HG02973 (cell line): ENCODE measurements around the gene NCOA1.
"Not testable (repeated sequence)": the region's sequence is repeated elsewhere in the genome, so short reads cannot be mapped to it uniquely, and the experiment has no call there.

Experiments
- ATAC-seq: cut with Tn5 transposase; IDR thresholded peaks from one replicate; pipeline ENCODE4 v1.9.1; 2021; ENCODE audit warnings: moderate library complexity; ENCODE audit not compliant: unreplicated experiment

The NCOA1 gene

GRCh38 chr2:24473626-24474025 lies 17.4 kb upstream of the NCOA1 start:
- ATAC-seq = no peak

GRCh38 chr2:24474053-24474452 lies 17.0 kb upstream of the NCOA1 start:
- ATAC-seq = no peak

- ATAC-seq = no peak
Measured at GRCh38 chr2:24477229-24477628, 13.8 kb upstream of the NCOA1 start.

GRCh38 chr2:24478243-24478642 lies 12.8 kb upstream of the NCOA1 start:
- ATAC-seq = no peak

- ATAC-seq = no peak
Measured at GRCh38 chr2:24480245-24480644, 10.8 kb upstream of the NCOA1 start.

- no peak for ATAC-seq
Measured at GRCh38 chr2:24482251-24482971, 8.6 kb upstream of the NCOA1 start.

GRCh38 chr2:24482972-24483300 lies 8.1 kb upstream of the NCOA1 start:
- ATAC-seq = no peak

- ATAC-seq = not testable (repeated sequence)
Measured at GRCh38 chr2:24484677-24485076, 6.4 kb upstream of the NCOA1 start.

- no peak for ATAC-seq
Measured at GRCh38 chr2:24485197-24485596, 5.9 kb upstream of the NCOA1 start.

GRCh38 chr2:24486636-24487205 lies 4.3 kb upstream of the NCOA1 start:
- no peak for ATAC-seq

- no peak for ATAC-seq
Measured at GRCh38 chr2:24489465-24490180, 1.4 kb upstream of the NCOA1 start.

- ATAC-seq = no peak
Measured at GRCh38 chr2:24490181-24490689, 819 bp upstream of the NCOA1 start.

GRCh38 chr2:24491542-24492420 lies 727 bp downstream of the NCOA1 start:
- ATAC-seq = peak; percentile 30

GRCh38 chr2:24492421-24493279 lies 1.6 kb downstream of the NCOA1 start:
- no peak for ATAC-seq

- no peak for ATAC-seq
Measured at GRCh38 chr2:24493713-24494112, 2.7 kb downstream of the NCOA1 start.

GRCh38 chr2:24494410-24494809 lies 3.4 kb downstream of the NCOA1 start:
- ATAC-seq = no peak

- ATAC-seq = no peak
Measured at GRCh38 chr2:24495451-24495850, 4.4 kb downstream of the NCOA1 start.

GRCh38 chr2:24496959-24497358 lies 5.9 kb downstream of the NCOA1 start:
- no peak for ATAC-seq

GRCh38 chr2:24497685-24498084 lies 6.6 kb downstream of the NCOA1 start:
- ATAC-seq = no peak

- no peak for ATAC-seq
Measured at GRCh38 chr2:24498121-24498520, 7.1 kb downstream of the NCOA1 start.
